CD4-positive, alpha-beta T cell treated with Interleukin-6 at 100 ng/mL for 8 hours (primary cell): Measurements from ENCODE around the gene MZT2B.
"Not testable (repeated sequence)": the region's sequence is repeated elsewhere in the genome, so short reads cannot be mapped to it uniquely, and the experiment has no call there.

ENCODE experiments used
- DNase-seq: peaks from one replicate; pipeline ENCODE4 v3.0.0-alpha.2; 2020; ENCODE audit warnings: mixed read lengths, low spot score

MZT2B gene

GRCh38 chr2:130180404-130181324 lies 1.4 kb upstream of the MZT2B start:
- not testable (repeated sequence) for DNase-seq

GRCh38 chr2:130181325-130181879 lies 660 bp upstream of the MZT2B start, which contains the start of gene SMPD4:
TSS of gene SMPD4 (minus strand) at chr2:130181602. CDS start at chr2:130176592, 5,010 bp downstream.
- peak; percentile 96 for DNase-seq

- not testable (repeated sequence) for DNase-seq
These were observed 907 bp downstream of the MZT2B start for GRCh38 chr2:130182826-130183511.

GRCh38 chr2:130183512-130184373 lies 1.7 kb downstream of the MZT2B start:
- no peak for DNase-seq

GRCh38 chr2:130185436-130185835 lies 3.4 kb downstream of the MZT2B start:
- DNase-seq: no peak

GRCh38 chr2:130185896-130186295 lies 3.8 kb downstream of the MZT2B start:
- no peak for DNase-seq

- no peak for DNase-seq
These were observed 4.3 kb downstream of the MZT2B start for GRCh38 chr2:130186391-130186790.

- DNase-seq: no peak
These were observed 5.2 kb downstream of the MZT2B start for GRCh38 chr2:130187268-130187667.

- not testable (repeated sequence) for DNase-seq
These were observed 6.1 kb downstream of the MZT2B start for GRCh38 chr2:130187859-130188792.

GRCh38 chr2:130188958-130189357 lies 6.9 kb downstream of the MZT2B start:
- DNase-seq: not testable (repeated sequence)

- no peak for DNase-seq
These were observed 8.2 kb downstream of the MZT2B start for GRCh38 chr2:130190237-130190636.

GRCh38 chr2:130191319-130191718 lies 9.3 kb downstream of the MZT2B start:
- DNase-seq: not testable (repeated sequence)

GRCh38 chr2:130192451-130192850 lies 10.4 kb downstream of the MZT2B start:
- not testable (repeated sequence) for DNase-seq

GRCh38 chr2:130193824-130194223 lies 11.8 kb downstream of the MZT2B start:
- not testable (repeated sequence) for DNase-seq

- DNase-seq: not testable (repeated sequence)
These were observed 13.1 kb downstream of the MZT2B start for GRCh38 chr2:130195089-130195635.

- DNase-seq: not testable (repeated sequence)
These were observed 14.0 kb downstream of the MZT2B start for GRCh38 chr2:130196052-130196451.

- no peak for DNase-seq
These were observed 16.3 kb downstream of the MZT2B start, which contains the start of gene TUBA3E for GRCh38 chr2:130198343-130198742. TSS of gene TUBA3E (minus strand) at chr2:130198439. CDS start at chr2:130198360, 79 bp downstream.

- DNase-seq: not testable (repeated sequence)
These were observed 20.5 kb downstream of the MZT2B start for GRCh38 chr2:130202518-130202917.

- not testable (repeated sequence) for DNase-seq
These were observed 21.1 kb downstream of the MZT2B start for GRCh38 chr2:130203150-130203549.

GRCh38 chr2:130207051-130207450 lies 25.0 kb downstream of the MZT2B start:
- DNase-seq: not testable (repeated sequence)
